Esophagus mucosa (tissue), 1 donor: Measurements from ENCODE around the gene PYGB. TPM values are rescaled to one million over a fixed set of nuclear protein-coding genes. Genes with fewer than 3 reads are reported as not detected.

Source experiments
- ATAC-seq: fragments of 200-7000 bp; cut with Tn5 transposase; one replicate; pipeline ENCODE4 v1.9.1; 2020
- total RNA-seq: library from RNA; stranded (reverse); gene quantifications from one replicate; pipeline ENCODE4 v1.2.4, GENCODE V29; 2023
- donor health status: DM: yes; HTN: yes; CAD: no.

The PYGB gene
- total RNA-seq, 1 donor from 2014 or later = 63.1 TPM

DNA sequence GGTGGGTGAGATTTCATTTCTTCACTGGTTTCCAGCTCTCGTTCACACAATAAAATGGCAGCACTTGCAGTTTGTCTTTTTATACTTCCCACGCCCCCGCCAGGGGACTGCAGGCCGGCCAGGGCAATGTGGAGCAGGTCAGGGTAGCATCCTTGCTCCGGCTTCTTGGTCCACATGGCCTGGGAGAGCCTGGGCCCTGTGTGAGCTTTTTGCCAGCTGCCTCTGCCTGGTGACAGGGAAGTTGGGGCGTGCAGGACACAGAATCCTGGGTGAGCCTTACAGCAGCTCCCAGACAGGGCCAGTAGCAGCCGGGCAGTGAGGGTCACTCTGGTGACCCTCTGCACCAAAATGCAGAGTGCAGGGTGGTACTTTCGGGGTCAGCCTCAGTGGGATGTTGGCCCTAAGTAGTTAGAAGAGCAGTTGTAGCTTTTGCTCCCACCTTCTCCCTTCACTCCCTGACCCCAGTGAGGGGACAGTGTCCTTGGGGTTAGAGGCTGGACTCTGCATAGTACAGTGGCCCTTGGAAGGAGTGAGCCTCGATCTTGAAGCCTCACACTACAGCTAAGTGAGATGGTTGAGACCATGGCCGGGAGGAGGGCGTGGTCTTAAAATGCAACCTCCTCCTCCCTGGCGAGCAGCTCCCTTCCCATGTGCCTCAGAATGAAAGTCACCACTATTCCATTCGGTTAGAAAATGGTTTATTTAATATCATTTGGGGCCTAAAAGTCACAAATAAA is 23.8 kb downstream of the PYGB start:
- ATAC-seq = no peak

- ATAC-seq = no peak
Observed at GRCh38 chr20:25272223-25273000, 24.5 kb downstream of the PYGB start.

- ATAC-seq = no peak
Observed at GRCh38 chr20:25273046-25273445, 25.2 kb downstream of the PYGB start.

GRCh38 chr20:25273541-25274358 is 25.9 kb downstream of the PYGB start:
- ATAC-seq = no peak

DNA sequence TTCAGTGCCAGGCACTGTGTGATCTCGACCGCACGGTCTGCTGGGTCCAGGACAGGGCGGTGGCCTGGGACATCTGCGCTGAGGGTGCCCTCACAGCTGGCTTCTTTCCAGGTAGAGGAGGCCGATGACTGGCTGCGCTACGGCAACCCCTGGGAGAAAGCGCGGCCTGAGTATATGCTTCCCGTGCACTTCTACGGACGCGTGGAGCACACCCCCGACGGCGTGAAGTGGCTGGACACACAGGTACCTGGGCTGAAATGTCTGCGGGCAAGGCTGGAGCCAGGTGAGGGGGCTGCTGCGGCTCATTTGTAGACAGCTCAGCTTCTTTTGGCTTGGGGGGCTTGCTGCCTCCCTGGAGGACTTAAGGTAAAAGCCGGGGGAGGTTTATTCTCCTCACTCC is 26.6 kb downstream of the PYGB start:
- ATAC-seq = no peak

DNA sequence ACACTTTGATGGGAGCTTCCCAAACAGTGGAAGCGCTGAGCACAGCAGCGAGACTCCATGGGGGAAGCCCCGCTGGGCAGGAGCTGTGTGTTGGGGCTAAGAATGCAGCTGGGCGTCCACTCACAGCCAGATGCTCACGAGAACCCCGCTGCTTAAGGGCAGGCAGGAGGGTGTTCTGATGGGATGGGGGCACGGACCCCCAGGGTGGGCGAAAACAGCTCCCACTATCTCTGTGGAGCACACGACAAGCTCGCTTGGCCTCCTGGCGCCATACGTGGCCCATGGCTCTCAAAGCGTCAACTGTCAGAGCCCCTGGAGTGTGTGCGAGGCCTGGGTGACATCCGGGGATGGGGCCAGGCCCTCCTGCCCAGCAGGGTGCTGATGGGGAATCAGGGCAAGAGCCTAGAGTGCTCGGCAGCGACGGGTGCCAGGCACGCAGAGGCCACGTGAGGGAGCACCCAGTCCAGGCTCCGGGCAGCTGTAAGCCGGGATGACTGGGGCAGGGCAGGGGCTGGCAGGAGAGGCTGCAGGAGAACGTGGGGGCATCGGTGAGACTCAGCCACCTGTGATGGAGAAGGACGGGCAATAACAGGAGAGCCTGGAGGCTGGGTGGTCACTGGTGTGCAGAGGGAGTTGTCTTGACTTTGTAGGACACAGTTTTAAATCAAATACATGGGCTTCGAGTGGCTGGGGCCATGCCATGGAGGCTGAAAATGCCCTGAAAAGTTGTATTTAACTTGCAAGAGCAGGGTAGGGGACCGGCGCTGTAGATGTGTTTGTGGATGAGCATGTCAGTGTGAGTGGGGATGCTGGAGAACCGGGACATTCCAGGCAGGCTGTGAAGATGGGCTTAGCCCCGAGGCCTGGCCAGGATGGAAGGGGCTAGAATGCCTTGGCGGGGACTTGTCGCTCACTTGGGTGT is 27.3 kb downstream of the PYGB start:
- no peak for ATAC-seq

DNA sequence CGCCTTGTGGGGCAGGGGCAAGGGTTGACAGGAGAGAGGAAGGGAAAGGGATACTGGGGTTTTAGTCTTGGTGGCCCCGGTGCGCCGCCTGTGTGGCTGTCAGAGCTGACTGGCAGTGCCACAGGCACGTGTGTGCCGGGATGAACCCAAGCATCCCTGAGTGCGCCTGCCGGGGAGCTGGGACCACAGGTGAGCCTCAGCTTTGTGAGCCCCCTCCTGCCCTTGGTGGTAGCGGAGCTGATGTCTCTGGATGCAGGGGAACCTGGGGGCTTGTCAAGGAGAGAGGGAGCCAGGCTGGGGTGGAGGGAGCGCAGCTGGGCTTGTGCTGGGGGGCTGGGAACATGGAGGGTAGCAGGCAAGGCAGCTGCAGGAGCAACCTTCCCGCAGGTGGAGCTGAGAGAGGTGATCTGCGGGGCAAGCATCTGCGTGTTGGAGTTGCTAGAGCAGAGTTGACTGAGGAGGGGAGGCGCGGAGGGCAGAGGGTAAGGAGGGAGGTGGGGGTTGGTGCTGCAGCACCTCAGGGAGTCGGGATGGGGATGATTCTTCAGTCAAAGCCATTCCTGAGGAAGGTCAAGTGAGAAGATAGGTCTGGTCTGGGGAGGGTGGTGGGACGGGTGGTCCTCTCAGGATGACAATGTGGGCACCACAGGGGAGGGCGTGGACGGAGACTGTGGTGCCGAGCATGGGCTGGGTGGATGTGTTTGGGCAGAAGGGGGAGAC is 28.1 kb downstream of the PYGB start:
- no peak for ATAC-seq

DNA sequence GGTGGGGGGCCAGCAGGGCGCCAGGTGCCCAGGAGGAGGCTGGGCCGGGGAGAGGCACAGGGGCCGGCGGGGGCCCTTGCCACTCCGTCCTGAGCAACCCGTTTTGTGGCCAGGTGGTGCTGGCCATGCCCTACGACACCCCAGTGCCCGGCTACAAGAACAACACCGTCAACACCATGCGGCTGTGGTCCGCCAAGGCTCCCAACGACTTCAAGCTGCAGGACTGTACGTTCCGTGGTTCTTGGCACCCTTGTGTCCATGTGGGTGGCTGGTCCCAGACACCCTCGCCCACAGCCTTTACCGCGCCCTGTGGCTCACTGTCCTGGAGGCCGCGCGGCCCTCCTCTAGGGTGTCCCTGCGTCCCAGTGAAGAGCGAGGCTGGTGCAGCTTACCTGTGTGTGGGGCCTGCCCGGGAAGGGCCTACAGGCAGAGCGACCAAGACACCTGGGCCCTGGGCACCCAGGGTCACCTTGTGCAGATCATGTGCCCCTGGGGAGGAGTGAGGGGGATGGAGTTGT is 28.7 kb downstream of the PYGB start:
- no peak for ATAC-seq

DNA sequence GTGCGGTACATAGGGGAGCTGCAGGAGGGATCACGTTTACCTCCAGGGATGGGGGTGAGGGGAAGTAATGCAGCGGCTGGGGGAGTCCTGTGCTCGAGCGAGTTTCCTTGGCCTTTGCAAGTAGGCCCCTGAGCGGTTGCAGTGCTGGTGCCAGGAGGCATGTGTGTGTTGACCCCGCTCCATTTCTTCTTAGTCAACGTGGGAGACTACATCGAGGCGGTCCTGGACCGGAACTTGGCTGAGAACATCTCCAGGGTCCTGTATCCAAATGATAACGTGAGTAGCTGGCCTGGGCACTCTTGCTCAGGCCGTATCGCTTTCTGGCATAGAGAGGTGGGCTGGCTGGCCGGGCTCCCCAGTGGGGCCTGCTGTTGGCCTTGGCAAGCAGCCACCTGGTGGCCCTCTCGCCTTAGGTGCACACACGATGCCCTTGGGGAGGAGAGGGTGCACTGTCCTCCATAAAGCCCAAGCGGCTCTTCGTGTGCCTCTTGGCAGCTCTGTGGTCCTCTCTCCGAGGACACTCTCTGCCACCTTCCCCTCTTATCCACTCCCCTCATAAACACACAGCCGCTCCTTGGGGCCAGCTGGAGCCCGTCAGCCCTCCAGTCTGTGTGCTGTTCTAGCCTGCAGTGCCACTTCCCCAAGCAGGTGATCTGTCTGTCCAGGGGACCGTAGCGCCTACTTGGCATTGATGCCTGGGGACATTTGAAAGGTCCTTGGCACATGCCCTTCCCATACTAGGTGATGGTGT is 29.3 kb downstream of the PYGB start:
- no peak for ATAC-seq

GRCh38 chr20:25277941-25278521 is 30.1 kb downstream of the PYGB start:
- no peak for ATAC-seq

- no peak for ATAC-seq
Observed at GRCh38 chr20:25278636-25279361, 30.9 kb downstream of the PYGB start.

- no peak for ATAC-seq
Observed at GRCh38 chr20:25279403-25279802, 31.5 kb downstream of the PYGB start.

GRCh38 chr20:25280051-25280573 is 32.2 kb downstream of the PYGB start:
- ATAC-seq = peak; percentile 24

DNA sequence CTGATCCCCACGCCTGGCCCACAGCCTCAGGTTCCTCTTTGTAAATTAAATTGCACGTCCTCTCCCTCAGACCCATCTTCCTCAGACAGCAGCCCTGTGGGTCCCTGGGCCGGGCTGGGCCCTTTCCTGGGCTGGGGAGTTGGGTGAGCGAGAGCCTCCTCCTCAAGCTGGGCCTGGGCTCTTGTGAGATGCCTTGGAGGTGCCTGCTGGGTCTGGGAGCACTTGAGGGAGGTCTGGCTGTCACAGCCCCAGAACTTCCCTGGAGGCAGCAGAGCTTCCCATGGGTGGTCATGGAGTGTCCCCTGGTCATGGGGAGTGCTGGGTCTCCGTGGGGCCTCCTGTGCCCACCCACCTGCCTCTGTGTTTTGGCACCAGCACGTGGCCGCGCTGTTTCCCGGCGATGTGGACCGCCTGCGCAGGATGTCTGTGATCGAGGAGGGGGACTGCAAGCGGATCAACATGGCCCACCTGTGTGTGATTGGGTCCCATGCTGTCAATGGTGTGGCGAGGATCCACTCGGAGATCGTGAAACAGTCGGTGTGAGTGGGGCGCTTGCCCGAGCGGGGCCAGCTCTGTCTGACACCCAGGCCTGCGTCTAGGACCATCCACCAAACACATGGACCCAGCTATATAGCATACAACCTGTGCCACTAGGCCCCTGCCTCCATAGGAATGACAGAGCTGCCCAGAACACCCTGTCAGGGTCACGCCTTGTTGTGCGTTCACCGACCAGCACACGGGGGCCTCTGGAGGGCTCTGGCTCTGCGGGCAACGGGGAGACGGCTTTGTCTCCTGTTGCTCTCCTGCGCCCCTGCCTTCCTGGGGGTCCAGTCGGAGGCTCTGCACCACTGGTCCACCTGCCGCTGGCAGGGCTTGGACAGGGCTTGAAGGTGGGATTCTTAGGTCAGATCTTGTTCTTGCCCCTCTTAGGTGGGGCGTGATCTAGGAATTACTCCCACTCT is 33.0 kb downstream of the PYGB start:
- no peak for ATAC-seq

DNA sequence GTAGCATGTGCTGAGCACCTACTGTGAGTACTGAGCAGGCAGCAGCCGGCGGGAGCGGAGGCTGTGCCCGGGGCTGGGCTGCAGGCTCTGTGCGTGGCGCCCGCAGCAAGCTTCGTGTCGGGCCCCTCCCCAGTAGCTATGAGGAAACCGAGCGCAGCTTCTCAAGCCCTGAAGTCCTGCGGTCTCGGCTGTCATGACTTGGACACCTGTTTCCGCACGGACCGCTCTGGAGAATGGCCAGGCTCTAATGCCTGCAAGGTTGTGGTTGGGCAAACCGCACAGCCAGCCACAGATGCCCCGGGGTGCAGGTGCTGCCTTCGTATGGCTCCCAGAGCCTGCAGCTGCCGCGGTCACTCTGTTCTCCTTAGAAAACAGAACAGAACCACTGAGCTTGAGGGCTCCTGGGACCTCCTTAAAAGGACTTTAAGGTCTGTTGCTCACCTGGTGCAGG is 33.7 kb downstream of the PYGB start:
- ATAC-seq = peak; percentile 30

DNA sequence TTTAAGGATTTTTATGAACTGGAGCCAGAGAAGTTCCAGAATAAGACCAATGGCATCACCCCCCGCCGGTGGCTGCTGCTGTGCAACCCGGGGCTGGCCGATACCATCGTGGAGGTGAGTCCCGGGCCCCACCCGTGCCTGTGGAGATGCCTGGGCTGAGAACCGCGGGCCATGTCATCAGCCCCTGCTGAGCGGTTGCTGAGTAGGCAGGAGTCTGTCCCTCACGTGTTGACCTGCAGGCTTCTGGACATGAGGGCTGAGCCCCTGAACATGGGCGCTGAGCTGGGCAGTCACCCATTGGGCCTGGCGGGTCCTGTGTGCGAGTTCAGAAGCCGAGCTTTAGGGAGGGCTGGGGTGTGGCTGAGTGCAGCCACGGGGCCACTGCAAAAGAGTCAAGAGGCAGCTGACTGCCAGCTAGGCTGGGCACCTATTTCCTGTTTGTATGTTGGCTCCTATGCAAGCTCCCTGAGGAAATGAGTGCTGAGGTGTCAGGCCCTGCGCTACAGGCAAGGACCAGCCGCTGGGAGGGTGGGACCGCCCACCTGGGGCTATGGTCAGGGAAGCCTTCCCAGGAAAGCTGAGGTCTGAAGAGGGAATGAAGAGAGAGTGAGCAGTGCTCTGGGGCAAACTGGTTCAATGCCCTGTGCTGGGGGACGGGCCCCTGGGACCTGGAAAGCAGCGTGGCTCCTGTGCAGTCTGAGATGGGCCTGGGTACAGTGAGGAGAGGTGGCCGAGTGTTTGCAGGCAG is 34.3 kb downstream of the PYGB start:
- ATAC-seq = no peak

GRCh38 chr20:25282796-25283195 is 34.9 kb downstream of the PYGB start:
- no peak for ATAC-seq
